ENCODE results near the gene KLK2.
A peak's percentile ranks its signal among the peaks of the same experiment; 100 is the strongest.

KLK2 gene

DNA sequence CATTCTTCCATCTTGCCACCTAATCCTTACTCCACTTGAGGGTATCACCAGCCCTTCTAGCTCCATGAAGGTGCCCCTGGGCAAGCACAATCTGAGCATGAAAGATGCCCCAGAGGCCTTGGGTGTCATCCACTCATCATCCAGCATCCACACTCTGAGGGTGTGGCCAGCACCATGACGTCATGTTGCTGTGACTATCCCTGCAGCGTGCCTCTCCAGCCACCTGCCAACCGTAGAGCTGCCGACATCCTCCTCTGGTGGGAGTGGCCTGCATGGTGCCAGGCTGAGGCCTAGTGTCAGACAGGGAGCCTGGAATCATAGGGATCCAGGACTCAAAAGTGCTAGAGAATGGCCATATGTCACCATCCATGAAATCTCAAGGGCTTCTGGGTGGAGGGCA lies 21.6 kb upstream of the KLK2 start:
- no peak for DNase-seq

DNA sequence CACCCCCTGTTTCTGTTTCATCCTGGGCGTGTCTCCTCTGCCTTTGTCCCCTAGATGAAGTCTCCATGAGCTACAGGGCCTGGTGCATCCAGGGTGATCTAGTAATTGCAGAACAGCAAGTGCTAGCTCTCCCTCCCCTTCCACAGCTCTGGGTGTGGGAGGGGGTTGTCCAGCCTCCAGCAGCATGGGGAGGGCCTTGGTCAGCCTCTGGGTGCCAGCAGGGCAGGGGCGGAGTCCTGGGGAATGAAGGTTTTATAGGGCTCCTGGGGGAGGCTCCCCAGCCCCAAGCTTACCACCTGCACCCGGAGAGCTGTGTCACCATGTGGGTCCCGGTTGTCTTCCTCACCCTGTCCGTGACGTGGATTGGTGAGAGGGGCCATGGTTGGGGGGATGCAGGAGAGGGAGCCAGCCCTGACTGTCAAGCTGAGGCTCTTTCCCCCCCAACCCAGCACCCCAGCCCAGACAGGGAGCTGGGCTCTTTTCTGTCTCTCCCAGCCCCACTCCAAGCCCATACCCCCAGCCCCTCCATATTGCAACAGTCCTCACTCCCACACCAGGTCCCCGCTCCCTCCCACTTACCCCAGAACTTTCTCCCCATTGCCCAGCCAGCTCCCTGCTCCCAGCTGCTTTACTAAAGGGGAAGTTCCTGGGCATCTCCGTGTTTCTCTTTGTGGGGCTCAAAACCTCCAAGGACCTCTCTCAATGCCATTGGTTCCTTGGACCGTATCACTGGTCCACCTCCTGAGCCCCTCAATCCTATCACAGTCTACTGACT lies 18.4 kb upstream of the KLK2 start, which contains the start of gene KLK3:
Gene KLK3 (plus strand): TSS at position 280 of the 775 bp plus-strand sequence. CDS start 41 bp downstream, at position 321.
- no peak for DNase-seq

- DNase-seq, result no peak
Measured at GRCh38 chr19:50857366-50857765, 15.9 kb upstream of the KLK2 start.

- peak; percentile 88 to 90 for DNase-seq
Measured at GRCh38 chr19:50858886-50859285, 14.4 kb upstream of the KLK2 start.

- no peak for DNase-seq
Measured at GRCh38 chr19:50859849-50860248, 13.4 kb upstream of the KLK2 start.

DNA sequence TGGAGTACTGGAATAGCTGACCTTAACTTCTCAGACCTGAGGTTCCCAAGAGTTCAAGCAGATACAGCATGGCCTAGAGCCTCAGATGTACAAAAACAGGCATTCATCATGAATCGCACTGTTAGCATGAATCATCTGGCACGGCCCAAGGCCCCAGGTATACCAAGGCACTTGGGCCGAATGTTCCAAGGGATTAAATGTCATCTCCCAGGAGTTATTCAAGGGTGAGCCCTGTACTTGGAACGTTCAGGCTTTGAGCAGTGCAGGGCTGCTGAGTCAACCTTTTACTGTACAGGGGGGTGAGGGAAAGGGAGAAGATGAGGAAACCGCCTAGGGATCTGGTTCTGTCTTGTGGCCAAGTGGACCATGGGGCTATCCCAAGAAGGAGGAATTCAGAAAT lies 12.2 kb upstream of the KLK2 start:
- DNase-seq, result no peak

GRCh38 chr19:50861496-50862286 lies 11.5 kb upstream of the KLK2 start:
- DNase-seq, result no peak

- no peak for DNase-seq
Measured at GRCh38 chr19:50869479-50869878, 3.8 kb upstream of the KLK2 start.

- DNase-seq, result no peak
Measured at GRCh38 chr19:50870417-50871089, 2.7 kb upstream of the KLK2 start.

DNA sequence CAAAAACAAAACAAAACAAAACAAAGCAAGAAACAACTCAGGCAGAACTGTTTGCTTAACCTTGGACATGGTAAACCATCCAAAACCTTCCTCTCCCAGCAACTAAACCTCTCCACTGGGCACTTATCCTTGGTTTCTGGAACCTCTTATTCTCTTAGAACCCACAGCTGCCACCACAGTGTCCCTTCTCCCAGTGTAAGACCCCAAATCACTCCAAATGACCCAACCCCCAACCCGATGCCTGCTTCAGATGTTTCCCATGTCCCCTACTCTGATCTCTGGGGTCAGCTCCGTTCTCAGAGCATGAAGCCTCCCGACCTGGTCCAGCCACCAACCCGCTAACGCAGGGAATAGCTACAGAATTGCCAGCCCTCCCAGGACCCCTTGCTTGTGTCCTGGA lies 972 bp downstream of the KLK2 start:
- no peak for DNase-seq

GRCh38 chr19:50875795-50876422 lies 2.7 kb downstream of the KLK2 start:
- no peak for DNase-seq

DNA sequence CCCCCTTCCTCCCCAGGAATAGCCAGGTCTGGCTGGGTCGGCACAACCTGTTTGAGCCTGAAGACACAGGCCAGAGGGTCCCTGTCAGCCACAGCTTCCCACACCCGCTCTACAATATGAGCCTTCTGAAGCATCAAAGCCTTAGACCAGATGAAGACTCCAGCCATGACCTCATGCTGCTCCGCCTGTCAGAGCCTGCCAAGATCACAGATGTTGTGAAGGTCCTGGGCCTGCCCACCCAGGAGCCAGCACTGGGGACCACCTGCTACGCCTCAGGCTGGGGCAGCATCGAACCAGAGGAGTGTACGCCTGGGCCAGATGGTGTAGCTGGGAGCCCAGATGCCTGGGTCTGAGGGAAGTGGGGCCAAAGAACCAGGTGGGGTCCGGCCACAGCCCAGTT lies 3.2 kb downstream of the KLK2 start:
- DNase-seq, result no peak

DNA sequence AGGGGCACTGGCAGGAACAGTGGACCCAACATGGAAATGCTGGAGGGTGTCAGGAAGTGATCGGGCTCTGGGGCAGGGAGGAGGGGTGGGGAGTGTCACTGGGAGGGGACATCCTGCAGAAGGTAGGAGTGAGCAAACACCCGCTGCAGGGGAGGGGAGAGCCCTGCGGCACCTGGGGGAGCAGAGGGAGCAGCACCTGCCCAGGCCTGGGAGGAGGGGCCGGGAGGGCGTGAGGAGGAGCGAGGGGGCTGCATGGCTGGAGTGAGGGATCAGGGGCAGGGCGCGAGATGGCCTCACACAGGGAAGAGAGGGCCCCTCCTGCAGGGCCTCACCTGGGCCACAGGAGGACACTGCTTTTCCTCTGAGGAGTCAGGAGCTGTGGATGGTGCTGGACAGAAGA lies 4.1 kb downstream of the KLK2 start:
- peak; percentile 69 to 75 for DNase-seq

GRCh38 chr19:50878851-50879250 lies 5.6 kb downstream of the KLK2 start:
- no peak for DNase-seq

GRCh38 chr19:50880241-50880640 lies 7.0 kb downstream of the KLK2 start:
- no peak for DNase-seq

DNA sequence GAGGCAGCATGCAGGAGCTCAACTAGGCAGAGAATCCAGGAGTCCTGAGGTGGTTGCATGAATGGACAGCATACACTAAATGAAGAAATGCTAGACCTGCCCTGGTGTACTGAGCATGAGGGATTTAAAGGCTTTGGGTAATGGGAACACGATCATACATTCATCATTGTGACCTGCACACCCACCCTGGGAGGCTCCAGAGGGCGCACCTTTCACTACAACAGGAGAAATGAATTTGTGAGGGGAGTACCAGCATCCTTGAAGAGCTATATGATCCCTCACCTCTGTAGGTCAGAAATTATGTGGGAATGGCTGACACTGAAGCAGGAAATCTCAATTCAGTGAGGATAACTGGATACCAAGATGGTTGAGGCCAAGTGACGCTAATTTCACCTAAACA lies 8.9 kb downstream of the KLK2 start:
- DNase-seq, result no peak

- DNase-seq, result peak in 1 of 2 experiments; percentile 4
Measured at GRCh38 chr19:50889638-50890037, 16.4 kb downstream of the KLK2 start.

- no peak for DNase-seq
Measured at GRCh38 chr19:50890422-50891252, 17.4 kb downstream of the KLK2 start.

GRCh38 chr19:50891253-50891625 lies 18.0 kb downstream of the KLK2 start:
- DNase-seq, result no peak

GRCh38 chr19:50893047-50893736 lies 20.0 kb downstream of the KLK2 start:
- DNase-seq, result no peak

- no peak for DNase-seq
Measured at GRCh38 chr19:50894478-50895356, 21.5 kb downstream of the KLK2 start.

Measured in NCI-H2081 (cell line).